ENCODE results near the gene EXPH5. TPM values are rescaled to one million over a fixed set of nuclear protein-coding genes. Genes with fewer than 3 reads are reported as not detected.
"Not testable (repeated sequence)": the region's sequence is repeated elsewhere in the genome, so short reads cannot be mapped to it uniquely, and the experiment has no call there.

The EXPH5 gene
- total RNA-seq, 4 donors from 2014 or later, result 0.26 to 9.5 (median 4.5) TPM

DNA sequence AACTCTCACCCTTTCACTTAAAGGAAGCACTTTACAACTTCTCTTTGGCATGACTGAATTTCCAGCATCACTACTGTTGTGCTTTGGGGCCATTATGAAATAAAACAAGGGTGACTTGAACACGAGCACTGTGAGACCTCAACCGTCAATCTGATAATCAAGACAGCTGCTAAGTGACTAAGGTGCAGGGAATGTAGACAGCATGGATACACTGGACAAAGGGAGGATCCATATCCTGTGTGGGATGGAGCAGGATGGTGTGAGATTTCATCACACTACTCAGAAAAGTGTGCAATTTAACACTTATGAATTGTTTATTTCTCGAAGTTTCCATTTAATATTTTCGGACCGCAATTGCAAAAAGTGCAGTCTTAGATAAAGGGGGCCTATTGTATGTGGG lies 16.1 kb upstream of the EXPH5 start:
- Histone ChIP-seq H3K27ac (no peak overlapping the region), H3K9me3 (no peaks in the 10 kb centered on the region), H3K27me3 (no peaks in the 10 kb centered on the region), H3K4me3 (no peak overlapping the region), H3K4me1 (no peaks in the 10 kb centered on the region), H3K36me3 (no peaks in the 10 kb centered on the region)
- DNase-seq, result no peak
- intact Hi-C loops (cut with DNase I; ENCODE audit: low total_unique reads), result no loop called here
- TF ChIP-seq, protein P1, sequence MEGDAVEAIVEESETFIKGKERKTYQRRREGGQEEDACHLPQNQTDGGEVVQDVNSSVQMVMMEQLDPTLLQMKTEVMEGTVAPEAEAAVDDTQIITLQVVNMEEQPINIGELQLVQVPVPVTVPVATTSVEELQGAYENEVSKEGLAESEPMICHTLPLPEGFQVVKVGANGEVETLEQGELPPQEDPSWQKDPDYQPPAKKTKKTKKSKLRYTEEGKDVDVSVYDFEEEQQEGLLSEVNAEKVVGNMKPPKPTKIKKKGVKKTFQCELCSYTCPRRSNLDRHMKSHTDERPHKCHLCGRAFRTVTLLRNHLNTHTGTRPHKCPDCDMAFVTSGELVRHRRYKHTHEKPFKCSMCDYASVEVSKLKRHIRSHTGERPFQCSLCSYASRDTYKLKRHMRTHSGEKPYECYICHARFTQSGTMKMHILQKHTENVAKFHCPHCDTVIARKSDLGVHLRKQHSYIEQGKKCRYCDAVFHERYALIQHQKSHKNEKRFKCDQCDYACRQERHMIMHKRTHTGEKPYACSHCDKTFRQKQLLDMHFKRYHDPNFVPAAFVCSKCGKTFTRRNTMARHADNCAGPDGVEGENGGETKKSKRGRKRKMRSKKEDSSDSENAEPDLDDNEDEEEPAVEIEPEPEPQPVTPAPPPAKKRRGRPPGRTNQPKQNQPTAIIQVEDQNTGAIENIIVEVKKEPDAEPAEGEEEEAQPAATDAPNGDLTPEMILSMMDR (IDR thresholded peaks at IDR 0.05), result no peak
- TF ChIP-seq POLR2A (IDR thresholded peaks at IDR 0.05), result no peak

DNA sequence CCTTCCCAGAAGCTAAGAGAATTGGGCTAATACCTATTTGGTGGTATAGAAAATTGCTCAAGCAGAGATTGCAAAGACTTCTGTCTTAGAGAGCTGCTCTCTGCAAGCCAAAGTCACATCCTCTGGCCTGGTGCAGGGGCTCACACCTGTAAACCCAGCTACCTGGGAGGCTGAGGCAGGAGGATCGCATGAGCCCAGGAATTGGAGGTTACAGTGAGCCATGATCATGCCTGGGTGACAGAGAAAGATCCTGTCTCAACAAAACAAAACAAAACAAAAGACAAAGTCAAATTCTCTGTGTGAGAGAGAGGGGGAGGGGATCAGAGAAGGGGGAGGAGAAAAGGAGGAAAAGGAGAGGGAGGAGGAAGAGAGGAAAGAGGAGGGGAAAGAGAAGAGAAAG lies 15.0 kb upstream of the EXPH5 start:
- no peaks in the 10 kb centered on the region for H3K36me3 ChIP-seq
- H3K4me3 ChIP-seq, result no peak overlapping the region
- H3K27ac ChIP-seq, result no peak overlapping the region
- TF ChIP-seq, protein P1 (IDR thresholded peaks at IDR 0.05), result no peak
- no peak for TF ChIP-seq POLR2A (IDR thresholded peaks at IDR 0.05)
- no peaks in the 10 kb centered on the region for H3K27me3 ChIP-seq
- no peak for DNase-seq
- intact Hi-C loops (cut with DNase I; ENCODE audit: low total_unique reads), result no loop called here
- H3K9me3 ChIP-seq, result no peaks in the 10 kb centered on the region
- H3K4me1 ChIP-seq, result no peaks in the 10 kb centered on the region

DNA sequence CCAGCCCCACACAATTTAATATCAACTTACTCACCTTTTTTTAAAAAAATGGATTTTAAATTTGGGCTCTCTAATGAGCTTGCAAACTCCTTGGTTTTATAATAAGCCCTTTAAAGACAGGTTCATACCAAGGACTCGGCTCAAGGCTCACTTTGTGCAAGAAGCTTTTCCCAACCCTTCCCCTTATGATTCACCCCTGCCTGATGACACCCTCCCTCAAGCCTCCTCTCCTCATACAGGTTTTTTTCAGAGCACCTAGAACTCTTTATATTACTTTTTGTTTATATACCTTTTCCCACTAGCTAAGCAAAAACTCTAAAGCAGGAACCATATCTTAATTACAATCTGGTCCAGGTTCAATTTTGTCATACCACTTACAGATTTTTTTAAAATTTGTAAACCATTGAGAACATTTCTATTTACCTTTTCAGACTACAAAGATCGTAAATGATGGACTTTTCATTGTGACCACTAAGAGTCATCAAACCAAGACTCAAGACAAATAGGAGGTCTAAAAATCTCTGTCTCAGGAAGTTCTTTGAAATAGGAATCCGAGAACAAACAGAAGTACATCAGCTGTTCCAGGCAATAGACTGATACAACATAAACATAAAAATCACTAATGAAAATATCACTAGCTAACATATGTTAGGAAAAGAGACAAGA lies 13.1 kb upstream of the EXPH5 start:
- Histone ChIP-seq H3K27me3 (no peaks in the 10 kb centered on the region), H3K27ac (no peak overlapping the region), H3K36me3 (no peaks in the 10 kb centered on the region), H3K4me3 (no peak overlapping the region), H3K9me3 (no peaks in the 10 kb centered on the region), H3K4me1 (no peaks in the 10 kb centered on the region)
- intact Hi-C loops (cut with DNase I; ENCODE audit: low total_unique reads), result no loop called here
- TF ChIP-seq POLR2A (IDR thresholded peaks at IDR 0.05), result no peak
- TF ChIP-seq, protein P1 (IDR thresholded peaks at IDR 0.05), result no peak
- DNase-seq, result no peak

DNA sequence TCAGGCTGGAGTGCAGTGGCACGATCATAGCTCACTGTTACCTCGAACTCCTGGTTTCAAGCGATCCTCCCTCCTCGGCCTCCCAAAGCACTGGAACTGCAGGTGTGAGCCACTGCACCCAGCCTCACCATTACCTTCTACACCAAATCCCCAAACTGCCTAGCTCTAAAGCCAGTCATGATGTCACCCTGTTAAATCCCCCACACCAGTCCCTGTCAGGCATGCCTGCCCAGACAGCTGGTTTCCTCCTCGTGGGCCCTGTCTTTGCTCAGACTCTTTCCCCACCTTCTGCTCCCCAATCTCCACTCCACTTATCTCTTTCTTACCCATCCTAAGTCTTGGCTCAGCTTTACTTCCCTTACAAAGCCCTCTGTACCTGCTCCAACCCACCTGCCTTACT lies 12.5 kb upstream of the EXPH5 start:
- Histone ChIP-seq H3K36me3 (no peaks in the 10 kb centered on the region), H3K4me3 (no peak overlapping the region), H3K27ac (no peak overlapping the region), H3K27me3 (no peaks in the 10 kb centered on the region), H3K9me3 (no peaks in the 10 kb centered on the region), H3K4me1 (no peaks in the 10 kb centered on the region)
- DNase-seq, result no peak
- TF ChIP-seq, protein P1 (IDR thresholded peaks at IDR 0.05), result no peak
- TF ChIP-seq POLR2A (IDR thresholded peaks at IDR 0.05), result no peak
- intact Hi-C loops (cut with DNase I; ENCODE audit: low total_unique reads), result no loop called here

DNA sequence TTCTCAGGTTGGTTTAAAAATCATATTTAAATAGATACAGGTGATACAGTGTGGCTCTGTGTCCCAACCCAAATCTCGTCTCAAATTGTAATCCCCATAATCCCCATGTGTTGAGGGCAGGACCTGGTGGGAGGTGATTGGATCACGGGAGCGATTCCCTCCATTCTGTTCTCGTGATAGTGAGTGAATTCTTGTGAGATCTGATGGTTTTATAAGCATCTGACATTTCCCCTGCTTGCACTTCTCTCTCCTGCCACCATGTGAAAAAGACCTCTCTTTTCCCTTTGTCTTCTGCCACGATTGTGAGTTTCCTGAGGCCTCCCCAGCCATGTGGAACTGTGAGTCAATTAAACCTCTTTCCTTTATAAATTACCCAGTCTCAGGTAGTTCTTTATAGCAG lies 9.2 kb upstream of the EXPH5 start:
- H3K36me3 ChIP-seq; H3K4me3 ChIP-seq; intact Hi-C loops (cut with DNase I; ENCODE audit: low total_unique reads); H3K9me3 ChIP-seq; DNase-seq; H3K4me1 ChIP-seq; H3K27ac ChIP-seq; H3K27me3 ChIP-seq: not testable (repeated sequence)

DNA sequence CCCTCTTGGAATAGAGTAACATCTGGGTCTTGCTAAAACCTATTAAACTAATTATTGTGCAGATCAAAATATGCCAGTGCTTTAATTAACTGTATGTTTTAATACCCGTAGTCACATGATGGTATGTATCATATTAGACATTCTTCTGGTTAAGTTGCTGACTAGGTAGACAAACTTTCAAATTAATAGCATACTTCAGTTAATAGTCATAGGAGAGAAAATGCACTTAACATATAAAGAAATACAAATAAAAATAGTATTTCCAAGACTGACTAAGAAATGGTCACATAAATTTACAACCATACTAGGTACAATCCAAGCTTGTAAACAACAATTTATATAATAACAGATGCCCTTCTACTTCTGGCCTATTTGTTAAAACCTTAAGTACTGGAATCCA lies 7.6 kb upstream of the EXPH5 start:
- TF ChIP-seq, protein P1 (IDR thresholded peaks at IDR 0.05), result no peak
- no peak for TF ChIP-seq POLR2A (IDR thresholded peaks at IDR 0.05)
- no peaks in the 10 kb centered on the region for H3K36me3 ChIP-seq
- DNase-seq, result no peak
- intact Hi-C loops (cut with DNase I; ENCODE audit: low total_unique reads), result no loop called here
- H3K9me3 ChIP-seq, result no peaks in the 10 kb centered on the region
- H3K4me1 ChIP-seq, result no peaks in the 10 kb centered on the region
- no peaks in the 10 kb centered on the region for H3K27me3 ChIP-seq
- no peak overlapping the region for H3K4me3 ChIP-seq
- H3K27ac ChIP-seq, result no peak overlapping the region

Data from uterus (tissue), 4 donors.